ENCODE data around the gene PTPRM.

DNA sequence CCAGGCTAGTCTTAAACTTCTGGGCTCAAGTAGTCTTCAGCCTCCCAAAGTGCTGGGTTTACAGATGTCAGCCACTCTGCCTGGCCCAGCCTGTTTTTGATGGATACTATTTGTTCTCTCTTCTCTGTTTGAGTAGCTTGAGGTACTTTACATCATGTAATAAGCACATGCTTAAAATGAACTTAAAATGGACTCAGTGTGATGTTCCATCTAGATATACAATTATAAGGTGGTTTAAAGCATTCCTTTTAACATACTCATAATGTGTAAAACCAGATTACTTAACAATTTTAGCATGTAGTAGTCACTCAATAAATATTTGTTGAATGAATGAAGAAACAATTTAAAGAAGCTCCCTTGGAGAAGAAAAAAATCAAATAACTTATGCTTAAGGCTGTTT lies 9.6 kb downstream of the PTPRM start:
- no peak for TF ChIP-seq POLR2AphosphoS5 (IDR thresholded peaks at IDR 0.05; ENCODE audit: low read depth, low read length)
- no peak for TF ChIP-seq TAF1 (IDR thresholded peaks at IDR 0.05; ENCODE audit: borderline replicate concordance, low read depth, low read length)
- TF ChIP-seq POLR2A (IDR thresholded peaks at IDR 0.05; ENCODE audit: low read depth, low read length) = no peak

Data from GM12892 (cell line).